Measurements from ENCODE around the gene TRMU.

The TRMU gene

GRCh38 chr22:46357711-46358520, 22.4 kb downstream of the TRMU start:
- DNase-seq: no peak

DNA sequence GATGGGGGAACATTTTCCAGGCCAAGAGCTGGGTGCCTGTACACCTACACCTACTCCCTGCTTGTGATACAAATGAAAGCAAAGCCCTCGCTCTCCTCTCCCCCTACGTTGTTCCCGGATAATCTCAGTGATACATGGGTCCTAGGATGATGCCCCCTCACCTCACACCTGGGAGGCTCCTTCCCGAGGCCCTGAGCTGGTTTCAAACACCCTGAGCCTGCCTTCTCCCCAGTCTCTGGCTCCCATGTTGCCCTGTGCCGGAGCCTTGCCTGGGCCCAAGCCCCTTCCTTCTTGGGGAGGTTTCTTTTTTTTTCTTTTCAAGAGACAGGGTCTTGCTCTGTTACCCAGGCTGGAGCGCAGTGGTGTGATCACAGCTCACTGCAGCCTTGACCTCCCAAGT, 23.3 kb downstream of the TRMU start:
- no peak for DNase-seq

GRCh38 chr22:46359362-46359761, 23.8 kb downstream of the TRMU start:
- no peak for DNase-seq

DNA sequence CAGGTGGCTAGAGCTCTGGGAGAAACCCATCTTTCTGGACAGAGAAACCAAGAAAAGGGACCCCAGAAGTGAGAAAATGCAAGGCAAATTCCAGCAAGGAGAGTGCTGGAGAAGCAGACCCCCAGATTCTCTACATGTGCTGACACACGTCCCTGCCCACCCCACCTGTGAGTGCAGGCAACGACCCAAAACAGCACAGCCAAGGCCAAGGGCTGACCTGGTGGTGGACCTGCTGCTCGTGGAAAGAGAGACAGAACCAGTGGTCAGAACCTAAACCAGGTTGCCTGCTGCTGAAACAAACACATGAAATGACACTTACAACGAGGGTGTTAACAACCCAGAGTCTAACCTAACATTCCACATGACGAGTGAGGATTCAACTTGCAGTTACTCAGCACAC, 24.6 kb downstream of the TRMU start:
- no peak for DNase-seq

DNA sequence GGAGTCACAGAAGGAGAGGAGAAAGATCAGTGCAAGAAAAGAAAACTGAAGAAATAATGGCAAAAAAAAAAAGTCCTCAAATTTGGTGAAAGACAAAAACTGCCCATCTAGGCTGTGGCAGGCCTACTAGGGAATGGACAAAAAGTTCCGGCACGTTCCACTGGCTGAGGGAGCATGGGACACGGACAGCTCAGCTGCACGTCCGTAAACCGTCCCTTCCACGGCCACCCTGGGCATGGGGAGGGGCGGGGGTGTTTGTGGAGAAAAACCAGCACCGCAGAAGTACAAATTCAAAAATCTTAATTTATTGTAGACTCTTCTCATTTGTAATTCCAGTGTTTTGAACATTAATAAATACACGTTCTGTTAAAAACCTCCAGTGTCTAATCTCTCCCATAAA, 25.4 kb downstream of the TRMU start:
- DNase-seq: no peak

- DNase-seq: no peak
Observed at GRCh38 chr22:46361826-46362202, 26.3 kb downstream of the TRMU start.

- DNase-seq: no peak
Observed at GRCh38 chr22:46362203-46362933, 26.9 kb downstream of the TRMU start.

DNA sequence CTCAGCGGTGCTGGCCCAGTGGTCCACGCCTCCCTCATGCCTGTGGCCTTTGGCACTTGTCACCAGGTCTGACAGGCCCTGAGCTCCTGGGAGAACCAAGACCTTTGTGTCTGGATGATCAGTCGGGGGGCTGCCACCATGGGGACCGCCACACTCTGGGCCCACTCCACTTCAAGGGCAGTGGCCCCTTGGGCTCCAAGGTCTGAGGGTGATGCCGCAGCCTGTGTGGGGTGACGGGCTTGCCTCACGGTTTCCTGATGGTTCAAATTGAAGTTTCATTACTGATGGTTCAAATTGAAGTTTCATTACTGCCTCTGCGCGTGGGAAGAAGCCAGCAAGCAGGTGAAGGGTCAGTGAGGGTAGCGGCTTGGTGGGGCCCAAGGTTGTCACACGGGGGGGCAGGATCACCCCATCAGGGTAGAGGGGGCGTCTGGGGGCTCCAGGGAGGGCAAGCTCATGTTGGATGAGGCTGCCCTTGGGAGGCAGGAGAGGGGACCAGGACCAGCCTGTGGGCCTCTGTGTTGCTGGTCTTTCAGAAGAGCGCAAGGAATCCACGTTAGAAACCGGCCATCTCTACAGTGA, 27.5 kb downstream of the TRMU start:
- no peak for DNase-seq

DNA sequence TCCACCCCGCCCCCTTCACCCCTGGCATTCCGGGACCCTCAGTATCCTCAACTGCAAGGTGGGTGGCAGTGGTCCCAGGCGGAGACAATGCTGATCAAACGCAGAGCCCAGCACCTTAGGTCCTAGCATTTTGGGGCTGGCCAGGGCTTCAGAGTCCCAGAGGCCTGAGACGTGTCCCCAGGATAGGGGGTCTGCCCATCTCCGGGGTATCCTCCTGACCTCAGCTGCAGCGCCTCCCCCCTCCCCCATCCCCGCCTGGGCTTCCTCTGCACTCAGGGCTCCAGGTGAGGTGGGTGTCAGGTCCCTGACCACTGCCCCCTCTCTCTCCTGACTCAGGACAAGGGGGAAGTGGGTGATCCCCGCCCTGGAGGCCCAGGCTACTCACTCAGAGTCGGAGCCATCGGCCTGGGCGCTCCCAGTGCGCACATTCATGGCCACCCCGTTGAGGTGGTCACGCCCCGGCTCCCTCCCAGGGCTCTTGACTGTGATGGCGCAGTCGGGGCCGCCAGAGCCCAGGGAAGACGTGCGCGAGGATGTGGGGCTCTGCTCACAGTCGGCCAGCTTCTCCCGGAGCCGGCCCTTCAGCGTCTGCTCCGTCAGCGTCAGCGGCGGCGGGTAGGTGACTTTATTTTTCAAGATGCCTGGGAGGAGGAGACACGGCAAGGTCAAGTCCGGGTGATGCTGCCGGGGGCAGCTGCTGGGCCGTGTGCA, 28.3 kb downstream of the TRMU start:
- DNase-seq: no peak

DNA sequence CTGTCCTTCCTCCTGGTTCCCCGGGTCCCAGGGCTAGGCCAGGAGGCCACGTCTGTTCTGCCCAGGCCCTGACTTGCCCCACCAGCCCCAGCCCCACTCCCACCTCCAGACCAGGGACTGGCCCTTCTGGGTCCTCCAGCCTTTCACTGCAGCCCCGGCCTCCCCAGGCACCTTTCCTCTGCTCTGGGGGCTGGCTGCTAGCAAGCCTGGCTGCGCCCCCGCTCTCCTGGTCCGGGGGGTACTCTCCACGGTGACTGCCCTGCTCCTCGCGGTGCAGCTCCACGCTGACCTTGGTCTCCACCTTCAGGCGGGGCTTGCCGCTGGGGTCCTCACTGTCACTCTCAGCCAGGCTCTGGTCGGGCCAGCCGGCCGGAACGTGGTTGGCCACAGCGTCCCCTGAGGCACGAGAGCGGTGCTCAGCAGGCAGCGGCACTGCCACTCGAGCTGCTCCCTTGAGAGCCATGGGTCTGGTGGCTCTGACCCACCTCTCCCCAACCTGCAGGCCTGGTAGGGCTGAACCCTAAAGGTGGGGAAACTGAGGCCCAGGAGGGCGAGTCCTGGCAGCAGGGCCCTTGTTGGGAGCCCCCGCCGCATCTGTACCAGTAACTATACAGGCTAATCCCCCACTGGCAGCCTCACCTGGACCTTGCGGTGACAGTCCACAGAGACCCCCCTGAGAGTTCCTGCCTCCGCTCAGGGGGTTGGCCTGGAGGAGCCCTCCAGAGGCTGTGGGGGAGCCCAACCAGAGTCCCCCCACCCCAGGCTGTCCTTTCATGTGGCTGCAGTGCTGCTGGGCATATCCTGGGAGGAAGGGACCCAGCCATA, 29.0 kb downstream of the TRMU start:
- no peak for DNase-seq

DNA sequence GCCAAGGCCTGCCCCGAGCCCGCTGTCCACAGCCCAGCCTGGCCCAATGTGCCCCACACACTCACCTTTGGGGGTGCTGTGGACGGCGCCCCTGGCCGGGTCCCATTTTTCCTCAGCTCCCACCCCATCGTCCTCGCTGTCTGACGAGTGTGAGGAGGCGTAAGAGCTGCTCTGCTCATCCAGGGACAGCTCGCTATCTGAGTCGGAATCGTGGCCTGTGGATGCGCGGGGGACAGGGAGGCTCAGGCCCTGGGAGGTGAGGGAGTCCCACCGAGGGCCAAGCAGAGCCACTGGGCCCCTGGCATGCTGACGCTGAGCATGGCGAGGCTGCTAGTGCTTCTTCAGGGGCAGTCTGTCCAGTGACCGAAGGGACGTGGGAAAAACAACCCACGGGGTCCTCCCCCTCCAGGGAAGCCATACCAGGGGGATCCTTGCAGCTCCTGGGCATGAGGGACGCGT, 29.7 kb downstream of the TRMU start:
- no peak for DNase-seq

- no peak for DNase-seq
Observed at GRCh38 chr22:46366327-46366731, 30.8 kb downstream of the TRMU start.

DNA sequence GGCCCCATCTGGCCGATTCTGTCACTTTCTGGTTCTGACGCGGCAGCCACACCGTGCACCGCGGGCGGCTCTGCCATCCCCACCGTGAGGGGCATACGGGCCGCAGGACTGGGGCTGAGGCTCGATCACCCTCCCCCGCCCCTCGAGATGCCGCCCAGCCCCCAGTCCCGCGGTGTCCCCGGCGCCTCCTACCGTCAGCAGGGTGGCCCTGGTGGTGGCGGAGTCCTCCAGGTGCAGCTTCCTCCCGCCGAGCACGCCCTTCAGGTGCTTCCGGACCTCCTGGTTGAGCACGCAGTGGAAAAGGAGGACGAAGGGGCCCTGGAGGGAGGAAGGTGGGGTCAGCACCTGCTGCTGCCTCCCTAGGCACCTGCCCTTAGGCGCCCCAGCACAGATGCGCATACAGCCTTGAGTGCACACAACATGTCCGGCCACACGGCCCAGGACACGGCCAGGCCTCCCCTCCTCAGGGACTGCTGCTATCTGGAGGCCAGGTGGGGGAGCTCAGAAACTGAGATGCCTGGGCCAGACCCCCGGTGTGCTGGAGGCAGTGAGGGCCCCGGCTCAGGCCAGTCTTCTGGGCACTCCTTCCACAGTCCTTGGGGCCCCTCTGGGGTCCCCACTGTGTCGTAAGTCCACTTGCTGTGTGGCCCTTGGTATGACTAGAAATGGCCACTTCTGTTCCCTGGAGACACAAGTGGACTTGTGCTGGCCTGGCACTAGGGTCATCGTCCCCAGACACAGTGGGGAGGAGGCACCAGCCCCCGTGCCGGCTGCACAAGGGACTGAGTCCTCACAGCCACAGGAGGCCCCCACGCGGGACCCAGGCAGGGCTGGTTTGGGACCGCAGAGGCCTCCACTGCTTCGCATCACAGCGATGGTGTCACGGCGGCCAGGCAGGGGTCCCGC, 31.5 kb downstream of the TRMU start:
- no peak for DNase-seq

DNA sequence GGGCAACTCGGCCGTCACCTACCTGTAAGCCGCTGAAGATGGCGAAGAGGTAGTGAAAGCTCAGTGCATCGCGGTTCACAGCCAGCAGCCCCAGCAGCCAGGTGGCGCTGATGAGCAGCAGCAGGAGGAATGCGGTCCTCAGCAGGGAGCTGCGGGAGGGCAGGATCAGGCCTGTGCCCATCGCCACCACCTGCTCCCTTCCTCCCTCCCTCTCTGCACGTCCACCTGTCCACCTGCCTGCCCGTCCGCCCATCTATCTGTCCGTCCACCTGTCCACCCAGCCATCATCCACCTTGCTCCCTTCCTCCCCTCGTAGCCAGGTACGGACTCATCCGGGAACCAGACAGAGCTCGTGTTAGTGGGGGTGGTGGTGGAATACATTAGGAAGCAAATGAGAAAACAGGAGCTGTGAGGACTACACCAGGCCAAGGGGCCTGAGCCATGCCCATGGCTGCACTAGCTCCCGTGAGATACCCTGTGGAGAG, 32.2 kb downstream of the TRMU start:
- no peak for DNase-seq

DNA sequence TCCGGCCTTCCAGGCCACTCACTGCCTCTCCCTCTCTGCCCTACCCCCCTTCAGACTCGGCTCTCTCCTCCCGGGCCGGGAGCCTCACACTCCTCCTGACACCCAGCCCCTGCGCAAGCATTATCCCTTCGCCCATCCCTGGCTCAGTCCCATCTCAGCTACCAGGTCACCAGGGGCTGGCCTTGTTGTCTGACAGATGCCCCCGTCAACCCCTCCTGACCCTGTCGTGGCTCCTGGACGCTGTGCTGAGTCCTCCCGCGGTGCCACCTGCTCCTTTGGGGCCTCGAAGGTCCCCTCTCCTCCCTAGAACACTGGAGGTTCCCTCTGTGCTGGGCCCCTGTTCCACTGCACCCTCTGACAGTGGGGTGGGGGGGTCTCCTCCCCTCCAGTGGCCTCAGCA, 32.9 kb downstream of the TRMU start:
- no peak for DNase-seq

DNA sequence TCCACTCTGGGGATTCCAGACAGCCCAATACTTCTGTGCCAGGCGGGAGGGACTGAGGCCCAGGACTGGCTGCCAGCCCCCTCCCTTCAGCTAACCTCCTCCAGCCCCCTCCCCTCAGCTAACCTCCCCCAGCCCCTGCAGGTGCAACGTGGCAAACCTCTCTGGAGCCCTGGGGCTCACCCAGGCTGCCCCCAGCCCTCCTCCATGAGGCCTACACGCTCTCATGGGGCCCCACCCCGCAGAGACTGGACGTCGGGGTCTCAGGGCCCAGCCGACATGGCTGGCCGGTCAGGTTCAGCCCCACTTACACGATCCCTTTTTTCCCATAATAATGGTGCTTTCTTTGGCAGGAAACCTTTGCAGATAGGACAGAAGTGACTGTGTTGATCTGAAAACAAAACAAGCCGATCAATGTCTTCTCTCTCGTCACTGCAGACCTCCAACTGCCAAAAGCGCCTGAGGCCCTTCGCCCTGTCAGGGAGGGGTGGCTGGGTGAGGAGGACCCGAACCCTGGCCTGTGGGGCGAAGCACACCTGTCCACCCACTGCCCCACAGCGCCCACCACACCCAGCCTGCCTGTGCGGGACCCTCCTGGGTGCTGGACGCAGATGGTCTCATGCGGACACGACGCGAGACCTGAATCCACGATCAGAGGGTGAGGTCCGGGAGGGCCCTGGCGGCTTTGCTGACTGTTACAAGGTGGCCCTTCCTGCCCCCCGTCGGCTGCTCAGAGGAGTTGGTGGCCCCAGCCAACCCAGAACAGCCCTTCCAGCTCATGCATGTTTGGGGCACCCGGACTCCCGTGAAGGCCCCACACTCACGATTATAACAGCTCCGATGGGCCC, 33.6 kb downstream of the TRMU start:
- no peak for DNase-seq

DNA sequence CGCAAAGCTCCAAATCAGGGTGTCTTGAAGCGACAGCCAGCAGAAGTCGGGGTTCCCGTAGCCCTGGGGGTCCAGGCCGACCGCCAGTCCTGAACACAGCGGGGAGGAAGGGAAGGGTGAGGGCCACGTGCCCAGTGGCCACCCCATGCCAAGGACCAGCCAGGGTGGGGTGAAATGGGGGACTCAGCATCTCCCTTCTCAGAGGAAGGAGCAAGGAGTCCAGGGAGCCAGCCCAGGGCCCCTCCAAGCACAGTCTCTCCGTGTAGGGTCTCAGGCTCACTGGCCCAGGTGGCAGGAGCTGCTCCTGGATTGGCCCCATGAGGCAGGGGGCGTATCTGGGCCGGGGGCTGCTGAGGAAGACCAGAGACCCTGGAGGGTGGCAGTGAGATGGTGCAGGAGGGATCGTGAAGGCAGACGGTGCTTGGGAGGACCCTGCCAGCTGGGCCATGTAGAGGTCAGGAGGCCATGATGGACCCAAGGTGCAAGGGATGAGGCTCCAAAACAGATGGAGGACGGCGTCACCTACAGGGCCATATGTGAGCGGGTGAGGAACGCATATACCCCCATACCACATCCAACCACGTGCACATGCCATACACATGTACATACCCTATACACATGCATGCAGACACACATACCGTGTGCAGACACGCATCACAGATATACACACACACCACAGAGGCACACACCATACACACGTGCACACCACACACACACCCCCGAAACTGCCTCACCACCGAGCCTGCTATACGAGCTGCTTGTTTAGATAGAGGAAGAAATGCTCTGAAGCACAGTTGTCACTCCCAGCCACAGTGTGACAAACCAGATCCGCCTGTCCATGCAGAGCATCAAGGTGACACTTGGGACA, 34.4 kb downstream of the TRMU start:
- DNase-seq: no peak

- no peak for DNase-seq
Observed at GRCh38 chr22:46370584-46371291, 35.2 kb downstream of the TRMU start.

Data from right forelimb (tissue), 1 donor.